Ectodermal cell (in vitro differentiated cells): ENCODE results near the gene MYOM3.

Experiments used
- H3K27ac ChIP-seq: 2 replicates; pipeline ENCODE4 v1.7.0; 2013; ENCODE audit warnings: mild to moderate bottlenecking, low read depth, low read length; ENCODE audit not compliant: insufficient read depth, poor library complexity, severe bottlenecking
- H3K27me3 ChIP-seq: 2 replicates; pipeline ENCODE4 v1.7.0; 2013; ENCODE audit warnings: mild to moderate bottlenecking, low read length; ENCODE audit not compliant: insufficient read depth, control insufficient read depth, poor library complexity, severe bottlenecking
- H3K36me3 ChIP-seq: one replicate; pipeline ENCODE4 v1.7.0; 2013; ENCODE audit warnings: low read length; ENCODE audit not compliant: control insufficient read depth, insufficient read depth
- H3K4me1 ChIP-seq: one replicate; pipeline ENCODE4 v1.7.0; 2013; ENCODE audit warnings: low read length; ENCODE audit not compliant: control insufficient read depth, insufficient read depth
- H3K4me3 ChIP-seq: 2 replicates; pipeline ENCODE4 v1.7.0; 2013; ENCODE audit warnings: low read depth, low read length, control low read depth; ENCODE audit not compliant: insufficient read depth
- H3K9me3 ChIP-seq: 2 replicates; pipeline ENCODE4 v1.7.0; 2013; ENCODE audit warnings: mild to moderate bottlenecking, low read length, moderate library complexity; ENCODE audit not compliant: control insufficient read depth
- WGBS, 2 experiments: methylation state at CpG; one replicate each; pipeline ENCODE4 v1.1.7; 2013; ENCODE audit warnings: missing lambda C conversion rate in 2 of 2; 5-methylcytosine and 5-hydroxymethylcytosine counted together

The MYOM3 gene

DNA sequence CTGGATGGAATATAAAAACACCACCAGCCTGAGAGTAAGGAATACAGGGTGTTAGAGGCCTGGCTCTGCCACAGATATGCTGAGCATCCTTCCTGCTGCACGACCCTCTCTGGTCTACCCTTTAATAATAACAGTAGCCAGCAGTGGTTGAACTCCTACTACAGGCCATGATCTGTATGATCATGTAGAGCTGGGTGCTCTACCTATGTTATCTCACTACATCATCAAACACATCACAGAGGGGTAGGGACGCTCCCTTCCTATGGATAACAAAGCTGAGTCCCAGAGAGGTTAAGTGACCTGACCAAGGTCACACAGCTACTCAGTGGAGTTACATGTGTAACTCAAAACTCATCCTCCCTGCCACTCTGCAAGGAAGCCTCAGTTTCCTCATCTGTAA, 13.0 kb upstream of the MYOM3 start:
- H3K36me3 ChIP-seq: no peaks in the 10 kb centered on the region
- no peaks in the 10 kb centered on the region for H3K27me3 ChIP-seq
- H3K4me1 ChIP-seq: no peaks in the 10 kb centered on the region
- no peak overlapping the region for H3K27ac ChIP-seq
- WGBS, 2 experiments: 88 to 91% methylated on average over 2 of the region's 2 CpGs
- H3K9me3 ChIP-seq: no peaks in the 10 kb centered on the region
- no peak overlapping the region for H3K4me3 ChIP-seq

DNA sequence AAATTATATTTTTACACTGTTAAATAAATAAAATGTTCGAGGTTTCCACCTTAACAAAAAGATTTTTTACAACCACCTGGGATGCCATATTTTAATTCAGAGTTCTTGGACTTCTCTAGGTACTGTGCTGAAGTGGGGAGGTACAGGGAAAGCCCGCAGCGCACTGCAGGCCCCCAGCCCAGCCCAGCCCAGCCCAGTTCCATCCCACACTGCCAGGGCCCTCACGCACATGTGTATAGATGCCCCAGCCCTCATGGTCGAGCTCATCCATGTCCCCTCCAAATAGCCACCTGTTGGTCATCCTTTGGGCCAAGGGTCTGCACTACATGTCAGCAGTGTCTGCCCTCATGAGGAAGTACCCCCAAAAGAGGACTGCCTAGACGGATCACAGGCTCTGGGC, 11.7 kb upstream of the MYOM3 start:
- no peaks in the 10 kb centered on the region for H3K9me3 ChIP-seq
- H3K36me3 ChIP-seq: no peaks in the 10 kb centered on the region
- no peaks in the 10 kb centered on the region for H3K27me3 ChIP-seq
- no peak overlapping the region for H3K27ac ChIP-seq
- 91 to 93% methylated on average over 5 to 6 of the region's 6 CpGs for WGBS, 2 experiments
- H3K4me3 ChIP-seq: no peak overlapping the region
- H3K4me1 ChIP-seq: no peaks in the 10 kb centered on the region

DNA sequence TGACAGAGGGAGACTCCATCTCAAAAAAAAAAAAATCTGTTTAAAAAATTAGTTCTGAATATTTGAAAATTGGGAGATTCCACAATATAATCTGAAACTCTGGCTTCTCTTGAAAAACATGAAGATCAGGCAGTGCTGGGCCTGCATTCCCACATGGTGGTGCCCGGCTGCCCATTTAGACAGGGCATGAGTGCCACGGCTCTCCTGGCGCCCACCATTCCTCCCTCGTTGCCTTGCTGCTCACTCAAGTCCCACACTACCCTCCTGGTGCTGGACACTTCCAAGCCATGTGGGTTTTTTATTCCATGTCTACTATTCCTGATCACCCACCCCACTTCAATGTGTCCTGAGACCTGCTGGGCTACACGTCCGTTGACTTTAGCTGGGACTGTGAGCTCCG, 10.8 kb upstream of the MYOM3 start:
- Histone ChIP-seq H3K27me3 (no peaks in the 10 kb centered on the region), H3K4me1 (no peaks in the 10 kb centered on the region), H3K27ac (no peak overlapping the region), H3K36me3 (no peaks in the 10 kb centered on the region), H3K9me3 (no peaks in the 10 kb centered on the region), H3K4me3 (no peak overlapping the region)
- WGBS, 2 experiments: 94 to 96% methylated on average over 7 of the region's 7 CpGs

DNA sequence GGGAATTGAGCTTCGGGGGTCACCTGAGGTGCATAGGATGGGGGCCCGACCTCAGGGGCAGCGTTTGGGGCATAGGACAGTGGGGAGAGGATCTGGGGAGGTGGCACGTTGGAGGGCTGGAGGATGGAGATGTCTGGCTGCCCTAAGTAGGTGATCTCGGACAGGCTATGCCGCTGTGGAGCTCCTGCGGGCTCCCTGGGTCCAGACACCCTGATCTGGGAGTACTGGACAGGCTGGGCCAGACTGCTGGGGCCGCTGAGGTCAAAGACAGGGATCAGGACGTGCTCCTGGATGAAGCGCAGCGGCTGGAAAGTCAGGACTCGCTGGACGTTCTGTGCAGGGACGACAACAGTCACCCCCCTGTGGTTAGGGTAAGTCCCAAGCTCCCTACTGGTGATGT, 9.5 kb upstream of the MYOM3 start:
- H3K27me3 ChIP-seq: no peaks in the 10 kb centered on the region
- H3K36me3 ChIP-seq: no peaks in the 10 kb centered on the region
- 90 to 93% methylated on average over 14 of the region's 14 CpGs for WGBS, 2 experiments
- H3K4me1 ChIP-seq: no peaks in the 10 kb centered on the region
- H3K27ac ChIP-seq: no peak overlapping the region
- H3K9me3 ChIP-seq: no peaks in the 10 kb centered on the region
- no peak overlapping the region for H3K4me3 ChIP-seq

DNA sequence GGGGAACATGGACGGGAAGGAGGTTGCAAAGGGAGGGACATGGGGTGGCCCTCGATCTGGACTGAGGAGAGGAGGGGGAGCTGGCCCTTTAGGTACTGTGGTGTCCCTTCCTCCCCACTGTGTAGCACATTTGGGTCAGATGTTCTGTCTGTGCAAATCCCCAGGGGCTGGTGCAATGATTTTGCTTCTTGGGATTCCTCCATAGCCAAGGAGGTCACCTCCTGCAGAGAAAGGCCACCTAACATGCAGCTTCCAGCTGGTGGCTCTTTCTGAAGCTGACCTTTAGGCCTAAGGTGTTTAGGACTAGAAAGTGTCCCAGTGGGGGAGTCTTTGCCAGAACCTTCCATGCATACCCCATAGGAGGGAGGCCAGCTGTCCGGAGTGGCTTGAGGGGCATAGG, 9.0 kb upstream of the MYOM3 start:
- no peaks in the 10 kb centered on the region for H3K27me3 ChIP-seq
- H3K27ac ChIP-seq: no peak overlapping the region
- WGBS, 2 experiments: 65 to 77% methylated on average over 3 of the region's 3 CpGs
- H3K4me3 ChIP-seq: no peak overlapping the region
- no peaks in the 10 kb centered on the region for H3K4me1 ChIP-seq
- H3K36me3 ChIP-seq: no peaks in the 10 kb centered on the region
- no peaks in the 10 kb centered on the region for H3K9me3 ChIP-seq

DNA sequence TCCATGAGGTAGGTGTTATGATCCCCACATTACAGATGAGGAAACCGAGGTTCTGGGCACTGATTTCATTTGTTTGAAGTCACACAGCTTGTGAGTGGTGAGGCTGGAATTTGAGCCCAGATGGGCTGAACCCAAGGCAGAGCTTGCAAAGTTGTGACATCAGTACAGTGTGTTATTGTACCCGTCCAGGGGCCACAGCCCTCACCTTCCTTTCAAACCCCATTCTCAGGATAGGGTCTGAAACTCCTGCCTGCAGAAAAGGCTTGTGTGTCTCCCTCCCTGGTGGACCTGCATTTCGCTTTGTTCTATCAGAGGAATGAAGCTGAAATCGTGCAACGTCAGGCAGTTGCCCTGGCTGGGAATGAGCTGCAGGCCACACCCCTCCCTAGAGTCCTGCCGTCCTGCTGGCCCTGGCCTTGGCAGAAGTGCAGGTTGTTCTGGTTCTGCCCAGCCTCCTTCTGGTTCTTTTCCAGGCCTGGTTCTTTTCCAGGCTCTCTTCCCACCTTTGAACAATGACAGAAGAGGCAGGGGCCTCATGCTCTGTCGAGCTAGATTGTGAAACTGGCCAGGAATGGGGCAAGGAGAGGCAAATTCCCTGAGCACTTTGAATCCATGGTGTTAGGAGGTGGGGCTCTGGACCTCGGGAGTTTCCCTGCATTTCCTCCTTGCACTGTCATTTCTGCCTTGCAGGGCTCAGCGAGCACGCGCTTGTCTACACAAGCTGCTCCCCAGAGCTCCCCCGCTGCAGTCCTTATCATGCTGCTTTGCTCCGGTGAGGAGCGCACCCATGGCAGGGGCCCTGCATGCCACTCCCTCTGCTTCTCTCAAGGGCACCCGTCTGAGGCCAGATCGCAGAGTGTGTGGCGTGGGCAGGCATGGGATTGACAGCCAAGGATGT, 8.2 kb upstream of the MYOM3 start:
- Histone ChIP-seq H3K27ac (no peak overlapping the region), H3K4me3 (no peak overlapping the region), H3K4me1 (no peaks in the 10 kb centered on the region), H3K27me3 (no peaks in the 10 kb centered on the region), H3K36me3 (no peaks in the 10 kb centered on the region), H3K9me3 (no peaks in the 10 kb centered on the region)
- WGBS, 2 experiments: 74 to 76% methylated on average over 17 of the region's 17 CpGs

DNA sequence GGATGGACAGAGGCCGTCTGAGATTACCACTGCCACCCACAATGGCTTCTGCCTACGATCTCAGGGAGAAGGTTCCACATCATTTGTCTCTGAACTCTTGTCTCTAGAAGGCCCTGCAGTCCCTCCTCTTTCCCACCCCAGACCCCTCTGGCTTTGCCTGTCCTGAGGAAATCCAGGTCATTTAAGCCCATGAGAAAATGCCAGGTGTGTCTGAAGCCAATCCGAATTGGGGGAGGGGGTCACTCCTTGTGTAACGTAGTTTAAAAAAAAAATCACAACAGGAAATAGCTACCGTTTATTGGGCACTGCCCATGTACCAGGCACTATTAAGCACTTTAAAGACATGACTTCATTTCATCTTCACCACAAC, 7.5 kb upstream of the MYOM3 start:
- WGBS, 2 experiments: 80 to 85% methylated on average over 5 of the region's 5 CpGs
- no peak overlapping the region for H3K27ac ChIP-seq
- H3K36me3 ChIP-seq: no peaks in the 10 kb centered on the region
- H3K27me3 ChIP-seq: no peaks in the 10 kb centered on the region
- no peaks in the 10 kb centered on the region for H3K9me3 ChIP-seq
- H3K4me3 ChIP-seq: no peak overlapping the region
- no peaks in the 10 kb centered on the region for H3K4me1 ChIP-seq

DNA sequence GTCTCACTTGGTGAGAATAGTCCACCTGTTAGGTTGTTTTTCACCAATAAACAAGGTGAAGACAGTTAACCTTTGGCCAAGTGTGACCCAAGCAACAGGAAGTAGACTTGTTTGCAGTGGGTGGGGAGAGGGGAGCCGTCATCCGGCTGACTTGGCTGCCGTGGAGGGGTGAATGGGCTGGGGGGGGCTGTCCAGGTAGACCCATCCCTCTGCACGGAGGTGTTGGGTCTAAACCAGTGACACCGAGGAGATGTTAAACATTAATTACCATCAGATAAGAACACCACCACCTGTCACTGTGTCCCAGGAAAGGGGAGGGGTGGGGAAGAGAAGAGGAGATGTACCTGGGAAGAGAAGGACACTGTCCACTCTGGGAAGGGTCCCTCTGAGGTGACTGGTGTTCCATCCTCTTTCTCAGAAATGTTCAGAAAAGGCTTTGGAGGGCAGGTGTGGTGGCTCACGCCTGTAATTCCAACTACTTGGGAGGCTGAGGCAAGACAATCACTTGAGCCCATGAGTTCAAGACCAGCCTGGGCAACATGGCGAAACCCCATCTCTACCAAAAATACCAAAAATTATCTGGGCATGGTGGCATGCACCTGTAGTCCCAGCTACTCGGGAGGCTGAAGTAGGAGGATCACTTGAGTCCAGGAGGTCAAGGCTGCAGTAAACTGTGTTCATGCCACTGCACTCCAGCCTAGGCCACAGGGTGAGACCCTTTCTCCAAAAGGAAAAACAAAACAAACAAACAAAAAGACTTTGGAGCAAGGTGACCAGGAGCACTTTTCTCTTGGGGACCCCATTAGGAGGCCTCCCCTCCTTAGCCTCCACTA, 6.7 kb upstream of the MYOM3 start:
- H3K9me3 ChIP-seq: no peaks in the 10 kb centered on the region
- 91 to 93% methylated on average over 6 to 7 of the region's 8 CpGs for WGBS, 2 experiments
- H3K4me3 ChIP-seq: no peak overlapping the region
- H3K27ac ChIP-seq: no peak overlapping the region
- no peaks in the 10 kb centered on the region for H3K27me3 ChIP-seq
- no peaks in the 10 kb centered on the region for H3K36me3 ChIP-seq
- H3K4me1 ChIP-seq: no peaks in the 10 kb centered on the region

DNA sequence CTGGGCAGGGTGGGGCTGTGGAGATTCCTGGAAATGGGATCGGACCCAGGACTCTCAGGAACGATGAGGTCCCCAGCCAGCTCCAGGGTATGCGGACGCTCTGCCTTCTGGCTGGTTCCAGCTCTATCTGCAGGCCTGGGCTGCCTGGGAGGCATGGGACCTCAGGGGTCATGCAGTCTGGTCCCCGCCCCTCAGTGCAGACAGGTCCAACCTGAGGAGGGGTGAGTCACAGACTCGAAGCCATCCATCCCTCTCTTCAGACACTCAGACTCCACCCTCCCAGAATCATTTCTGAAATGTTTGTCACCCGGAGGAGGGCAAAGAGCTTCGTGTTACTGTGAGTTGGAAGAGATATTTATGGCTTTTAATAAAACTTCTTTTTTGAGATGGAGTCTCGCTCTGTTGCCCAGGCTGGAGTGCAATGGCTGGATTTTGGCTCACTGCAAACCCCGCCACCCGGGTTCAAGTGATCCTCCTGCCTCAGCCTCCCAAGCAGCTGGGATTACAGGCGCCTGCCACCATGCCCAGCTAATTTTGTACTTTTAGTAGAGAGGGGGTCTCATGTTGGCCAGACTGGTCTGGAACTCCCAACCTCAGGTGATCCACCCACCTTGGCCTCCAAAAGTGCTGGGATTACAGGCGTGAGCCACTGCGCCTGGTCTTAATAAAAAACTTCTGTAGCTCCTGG, 5.9 kb upstream of the MYOM3 start:
- H3K4me3 ChIP-seq: no peak overlapping the region
- no peaks in the 10 kb centered on the region for H3K9me3 ChIP-seq
- WGBS, 2 experiments: 87% methylated on average over 14 of the region's 14 CpGs
- H3K36me3 ChIP-seq: no peaks in the 10 kb centered on the region
- H3K27ac ChIP-seq: no peak overlapping the region
- no peaks in the 10 kb centered on the region for H3K4me1 ChIP-seq
- no peaks in the 10 kb centered on the region for H3K27me3 ChIP-seq

DNA sequence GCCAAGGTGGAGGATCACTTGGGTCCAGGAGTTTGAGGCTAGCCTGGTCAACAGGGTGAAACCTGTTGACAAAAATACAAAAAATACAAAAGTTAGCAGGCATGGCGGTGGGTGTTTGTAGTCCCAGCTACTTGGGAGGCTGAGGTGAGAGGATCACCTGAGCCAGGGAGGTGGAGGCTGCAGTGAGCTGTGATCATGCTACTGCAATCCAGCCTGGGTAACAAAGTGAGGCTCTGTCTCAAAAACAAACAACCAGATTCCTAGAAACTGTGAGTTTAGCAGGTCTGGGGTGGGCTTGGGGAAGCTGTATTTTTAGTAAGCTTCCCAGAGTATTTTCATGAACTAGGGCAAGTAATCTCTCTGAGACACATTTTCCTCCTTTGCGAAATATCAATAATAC, 5.2 kb upstream of the MYOM3 start:
- H3K4me3 ChIP-seq: no peak overlapping the region
- no peaks in the 10 kb centered on the region for H3K9me3 ChIP-seq
- H3K36me3 ChIP-seq: no peaks in the 10 kb centered on the region
- 89 to 92% methylated on average over 2 of the region's 2 CpGs for WGBS, 2 experiments
- H3K27ac ChIP-seq: no peak overlapping the region
- H3K27me3 ChIP-seq: no peaks in the 10 kb centered on the region
- H3K4me1 ChIP-seq: peaks cover 4% of the 10 kb centered on the region
